Mesendoderm (in vitro differentiated cells): Measurements from ENCODE around the gene RYR2.

Source experiments
- DNase-seq: peaks from one replicate; pipeline ENCODE4 v3.0.0; 2013
- H2AK5ac ChIP-seq: 2 replicates; pipeline ENCODE4 v1.6.1; 2013; ENCODE audit warnings: low read length, inconsistent platforms
- H2BK120ac ChIP-seq: 2 replicates; pipeline ENCODE4 v1.6.1; 2013; ENCODE audit warnings: low read depth, mild to moderate bottlenecking, low read length, moderate library complexity, mixed read lengths
- H2BK15ac ChIP-seq: replicated peaks from 2 replicates; pipeline ENCODE4 v1.6.1; 2013; ENCODE audit warnings: low read depth, mild to moderate bottlenecking, moderate library complexity
- H2BK5ac ChIP-seq: 2 replicates; pipeline ENCODE4 v1.6.1; 2013; ENCODE audit warnings: low read length, inconsistent platforms
- H3K18ac ChIP-seq: 2 replicates; pipeline ENCODE4 v1.6.1; 2013; ENCODE audit warnings: mild to moderate bottlenecking, low read length, mixed read lengths
- H3K23ac ChIP-seq: one replicate; pipeline ENCODE4 v1.6.1; 2013; ENCODE audit warnings: low read length
- H3K27ac ChIP-seq: 2 replicates; pipeline ENCODE4 v1.5.1; 2013; ENCODE audit warnings: low read depth, mild to moderate bottlenecking, inconsistent platforms, low read length, moderate library complexity
- H3K27me3 ChIP-seq: 2 replicates; pipeline ENCODE4 v1.6.1; 2013; ENCODE audit warnings: low read length, control low read depth, mild to moderate bottlenecking, inconsistent platforms; ENCODE audit not compliant: insufficient read depth, poor library complexity
- H3K36me3 ChIP-seq: 2 replicates; pipeline ENCODE4 v1.6.1; 2013; ENCODE audit warnings: low read length, inconsistent platforms; ENCODE audit not compliant: control insufficient read depth, insufficient read depth
- H3K4ac ChIP-seq: one replicate; pipeline ENCODE4 v1.6.1; 2013; ENCODE audit warnings: low read depth, mild to moderate bottlenecking, low read length, moderate library complexity
- H3K4me1 ChIP-seq: 2 replicates; pipeline ENCODE4 v1.6.1; 2013; ENCODE audit warnings: low read depth, low read length, inconsistent platforms; ENCODE audit not compliant: control insufficient read depth
- H3K4me2 ChIP-seq: 2 replicates; pipeline ENCODE4 v1.6.1; 2013; ENCODE audit warnings: low read length
- H3K4me3 ChIP-seq: 2 replicates; pipeline ENCODE4 v1.5.1; 2013; ENCODE audit warnings: mild to moderate bottlenecking, low read length
- H3K56ac ChIP-seq: one replicate; pipeline ENCODE4 v1.6.1; 2013; ENCODE audit warnings: low read length
- H3K79me1 ChIP-seq: 2 replicates; pipeline ENCODE4 v1.6.1; 2013; ENCODE audit warnings: low read length, inconsistent platforms
- H3K79me2 ChIP-seq: 2 replicates; pipeline ENCODE4 v1.6.1; 2013; ENCODE audit warnings: mild to moderate bottlenecking, low read length; ENCODE audit not compliant: control insufficient read depth, insufficient read depth
- H3K9ac ChIP-seq: 2 replicates; pipeline ENCODE4 v1.6.1; 2013; ENCODE audit warnings: low read length, inconsistent platforms
- H4K5ac ChIP-seq: one replicate; pipeline ENCODE4 v1.6.1; 2013; ENCODE audit warnings: low read length
- H4K8ac ChIP-seq: one replicate; pipeline ENCODE4 v1.6.1; 2013; ENCODE audit warnings: low read depth, mild to moderate bottlenecking, control low read depth, low read length, moderate library complexity
- WGBS: extraction: QIAGEN DNeasy Blood & Tissue Kit; methylation state at CpG from one replicate; pipeline ENCODE4 v1.1.7; 2013; ENCODE audit warnings: low lambda C conversion rate, missing lambda C conversion rate; ENCODE audit not compliant: insufficient coverage; ENCODE audit errors: extremely low coverage; 5-methylcytosine and 5-hydroxymethylcytosine counted together

The RYR2 gene

DNA sequence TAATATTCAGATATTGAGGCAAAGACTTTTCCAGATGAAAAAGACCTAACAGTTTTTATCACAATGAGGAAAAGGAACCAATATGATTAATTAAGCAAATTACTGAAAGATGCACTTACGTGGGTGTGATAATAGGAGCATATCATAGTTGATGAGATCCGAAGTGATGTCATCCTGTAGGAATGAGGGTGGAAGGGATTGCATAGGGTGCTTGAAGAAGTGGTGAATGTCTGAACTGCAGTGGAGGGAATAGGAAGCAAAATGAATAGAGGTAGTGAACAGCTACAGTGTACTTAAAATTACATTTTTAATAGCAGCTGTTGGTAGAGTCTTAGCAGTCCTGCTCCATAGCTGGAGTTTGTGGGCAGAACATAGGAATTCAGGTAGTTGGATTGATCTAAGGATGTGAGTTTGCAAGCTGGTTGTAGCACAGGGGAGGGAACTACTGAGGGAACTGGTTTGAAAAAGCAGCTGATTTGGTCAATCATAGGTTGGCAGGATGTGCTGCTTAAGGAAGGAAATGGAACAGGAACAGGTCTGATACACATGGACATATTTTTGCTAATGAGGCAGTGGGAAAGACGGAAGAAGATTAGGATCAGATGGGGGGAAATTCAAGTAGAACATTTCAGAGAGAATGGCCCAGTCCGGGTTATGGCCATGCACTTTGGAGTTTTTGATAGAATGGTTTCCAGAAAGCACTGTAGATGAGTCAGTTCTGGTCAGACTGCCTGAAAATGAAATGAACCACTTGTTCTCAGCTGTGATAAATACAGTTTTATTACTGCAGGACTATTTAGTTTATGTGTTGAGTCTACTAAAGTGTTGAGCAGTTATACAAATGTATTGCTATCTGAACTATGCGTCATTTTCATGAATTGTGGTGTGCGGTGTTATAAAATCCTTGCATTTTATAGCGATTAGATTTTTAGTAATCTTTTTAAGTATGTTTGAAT is 155.8 kb downstream of the RYR2 start:
- no peak overlapping the region for H2AK5ac ChIP-seq
- no peak overlapping the region for H2BK120ac ChIP-seq
- peak; percentile 92 for DNase-seq
- H3K27me3 ChIP-seq: no peaks in the 10 kb centered on the region
- no peak overlapping the region for H3K23ac ChIP-seq
- H3K4me2 ChIP-seq: no peak overlapping the region
- 100% methylated on average over 2 of the region's 7 CpGs for WGBS
- H3K4me3 ChIP-seq: no peak overlapping the region
- no peak overlapping the region for H4K8ac ChIP-seq
- H2BK15ac ChIP-seq: no peak overlapping the region
- H3K79me1 ChIP-seq: no peaks in the 10 kb centered on the region
- H3K4me1 ChIP-seq: peaks cover 9% of the 10 kb centered on the region
- H3K36me3 ChIP-seq: no peaks in the 10 kb centered on the region
- peak overlapping the region; percentile 35 for H3K56ac ChIP-seq
- H3K79me2 ChIP-seq: peaks cover 3% of the 10 kb centered on the region
- peak overlapping the region; percentile 60 for H4K5ac ChIP-seq
- no peak overlapping the region for H3K27ac ChIP-seq
- no peak overlapping the region for H3K4ac ChIP-seq
- no peak overlapping the region for H3K9ac ChIP-seq
- no peak overlapping the region for H3K18ac ChIP-seq
- peak overlapping the region; percentile 12 for H2BK5ac ChIP-seq

DNA sequence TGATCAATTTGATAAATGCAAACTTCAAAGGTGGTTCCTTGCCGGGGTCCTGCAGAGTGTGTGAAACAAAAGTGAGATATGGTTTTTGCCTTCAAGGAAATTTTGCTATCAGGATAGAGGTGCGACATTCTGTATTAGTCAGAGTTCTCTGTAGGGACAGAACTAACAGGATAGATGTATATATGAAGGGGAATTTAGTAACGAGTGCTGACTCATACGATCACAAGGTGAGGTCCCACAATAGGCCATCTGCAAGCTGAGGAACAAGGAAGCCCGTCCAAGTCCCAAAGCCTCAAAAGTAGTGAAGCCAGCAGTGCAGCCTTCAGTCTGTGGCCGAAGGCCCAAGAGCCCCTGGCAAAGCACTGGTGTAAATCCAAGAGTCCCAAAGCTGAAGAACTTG is 157.0 kb downstream of the RYR2 start:
- Histone ChIP-seq H3K79me2 (peaks cover 4% of the 10 kb centered on the region), H3K27me3 (no peaks in the 10 kb centered on the region), H3K4me2 (no peak overlapping the region), H3K18ac (peak overlapping the region; percentile 41), H4K5ac (no peak overlapping the region), H2BK120ac (peak overlapping the region; percentile 1), H2BK15ac (no peak overlapping the region), H3K4me1 (peaks cover 9% of the 10 kb centered on the region), H2AK5ac (no peak overlapping the region), H3K9ac (no peak overlapping the region), H3K36me3 (no peaks in the 10 kb centered on the region), H3K23ac (no peak overlapping the region), H4K8ac (no peak overlapping the region), H3K4me3 (no peak overlapping the region), H3K56ac (peak overlapping the region; percentile 11), H3K4ac (peak overlapping the region; percentile 94), H3K79me1 (no peaks in the 10 kb centered on the region), H3K27ac (peak overlapping the region; percentile 69), H2BK5ac (no peak overlapping the region)
- peak; percentile 86 for DNase-seq
- no CpG with 5 or more reads among the region's 6 CpGs for WGBS

DNA sequence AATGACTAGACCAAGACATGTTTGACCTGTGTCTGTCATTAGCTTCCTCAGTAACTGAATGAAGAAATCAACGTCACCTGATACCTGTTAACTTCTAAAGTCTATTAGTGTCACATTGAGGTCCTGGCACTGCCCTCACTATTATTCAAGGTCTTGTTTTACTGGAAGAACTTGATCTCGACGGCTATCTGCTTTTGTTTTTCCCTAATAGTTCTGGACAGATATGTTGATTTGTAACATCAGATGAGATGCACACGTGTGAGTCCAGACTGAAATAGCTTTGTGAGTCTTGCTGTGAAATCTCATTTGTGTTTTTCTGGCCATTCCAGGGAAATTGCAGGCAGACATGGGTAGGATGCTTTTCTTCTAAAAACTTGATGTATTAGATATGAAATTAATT is 159.2 kb downstream of the RYR2 start:
- Histone ChIP-seq H3K36me3 (no peaks in the 10 kb centered on the region), H2BK15ac (no peak overlapping the region), H4K5ac (no peak overlapping the region), H3K4me1 (peaks cover 9% of the 10 kb centered on the region), H3K23ac (no peak overlapping the region), H3K4ac (no peak overlapping the region), H3K27me3 (no peaks in the 10 kb centered on the region), H2AK5ac (no peak overlapping the region), H3K56ac (peak overlapping the region; percentile 25), H2BK120ac (no peak overlapping the region), H3K79me1 (peaks cover 1% of the 10 kb centered on the region), H3K18ac (no peak overlapping the region), H3K9ac (no peak overlapping the region), H3K27ac (no peak overlapping the region), H4K8ac (no peak overlapping the region), H3K79me2 (peaks cover 4% of the 10 kb centered on the region), H3K4me3 (no peak overlapping the region), H2BK5ac (no peak overlapping the region), H3K4me2 (no peak overlapping the region)
- WGBS: no CpG with 5 or more reads among the region's 4 CpGs
- DNase-seq: no peak

DNA sequence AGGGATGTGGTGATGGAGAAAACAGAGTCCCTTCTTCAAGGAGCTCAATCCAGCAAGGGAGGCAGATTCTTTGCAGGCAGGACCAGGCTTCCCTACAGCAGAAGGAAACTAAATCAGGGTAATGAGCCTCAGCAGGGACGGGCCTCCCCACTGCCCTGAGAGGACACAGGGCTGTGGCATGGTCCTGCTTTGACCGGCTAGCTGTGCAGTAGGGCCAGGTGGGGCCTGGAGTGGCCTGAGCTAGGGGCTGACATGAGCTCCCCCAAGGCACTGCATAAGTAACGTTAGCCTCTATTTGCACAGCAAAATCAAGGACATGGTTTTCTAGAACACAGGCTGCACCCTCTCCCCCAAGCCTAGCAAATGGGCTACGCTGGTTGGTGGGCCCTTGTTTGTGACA is 162.9 kb downstream of the RYR2 start:
- peaks cover 1% of the 10 kb centered on the region for H3K79me1 ChIP-seq
- DNase-seq: no peak
- WGBS: no CpG with 5 or more reads among the region's 4 CpGs

DNA sequence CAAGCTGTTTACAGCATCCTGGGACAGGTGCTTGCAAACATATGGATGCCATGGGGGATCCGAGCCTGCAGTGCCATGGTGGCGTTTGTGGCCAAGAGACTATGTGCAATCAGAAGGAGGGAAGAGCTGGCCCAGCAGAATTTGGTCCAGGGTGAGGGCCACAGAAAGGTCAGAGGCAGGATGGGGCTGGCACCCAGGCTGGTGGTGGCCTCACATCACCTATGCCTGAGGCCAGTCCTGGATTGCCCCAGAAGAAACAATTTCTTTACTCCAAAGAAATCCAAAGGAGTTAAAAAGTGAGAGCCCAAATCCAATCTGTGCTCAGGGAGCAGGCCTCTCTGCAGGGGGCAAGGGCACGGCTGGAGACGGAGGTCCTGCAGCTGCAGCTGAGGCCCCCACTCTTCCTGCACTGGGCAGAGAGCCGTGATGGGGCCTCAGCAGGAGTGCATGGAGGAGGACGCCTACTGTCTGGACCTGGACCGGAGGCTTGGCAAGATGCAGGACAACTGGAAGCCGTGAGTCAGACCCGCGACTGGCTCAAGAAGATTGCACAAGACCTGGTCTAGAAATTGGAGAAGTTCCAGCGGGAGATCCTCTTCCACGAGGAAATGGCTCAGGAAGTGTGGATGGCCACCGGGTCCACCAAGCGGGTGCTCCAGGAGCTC is 163.5 kb downstream of the RYR2 start:
- H3K27ac ChIP-seq: no peak overlapping the region
- H3K4me3 ChIP-seq: no peak overlapping the region
- no peaks in the 10 kb centered on the region for H3K27me3 ChIP-seq
- H3K56ac ChIP-seq: no peak overlapping the region
- H2AK5ac ChIP-seq: no peak overlapping the region
- no peak overlapping the region for H3K18ac ChIP-seq
- H3K79me2 ChIP-seq: peaks cover 6% of the 10 kb centered on the region
- H3K4me1 ChIP-seq: peaks cover 3% of the 10 kb centered on the region
- H4K8ac ChIP-seq: no peak overlapping the region
- no CpG with 5 or more reads among the region's 14 CpGs for WGBS
- H4K5ac ChIP-seq: no peak overlapping the region
- no peak overlapping the region for H3K4ac ChIP-seq
- H3K79me1 ChIP-seq: peaks cover 1% of the 10 kb centered on the region
- H2BK120ac ChIP-seq: no peak overlapping the region
- no peak overlapping the region for H3K4me2 ChIP-seq
- no peak overlapping the region for H2BK15ac ChIP-seq
- no peak overlapping the region for H3K23ac ChIP-seq
- no peaks in the 10 kb centered on the region for H3K36me3 ChIP-seq
- no peak for DNase-seq
- no peak overlapping the region for H2BK5ac ChIP-seq
- no peak overlapping the region for H3K9ac ChIP-seq

More for the DNA sequence above, 162.9 kb downstream of the RYR2 start:
- H3K4ac ChIP-seq: no peak overlapping the region
- no peak overlapping the region for H3K4me2 ChIP-seq
- H2AK5ac ChIP-seq: no peak overlapping the region
- H3K79me2 ChIP-seq: peaks cover 4% of the 10 kb centered on the region
- H3K36me3 ChIP-seq: no peaks in the 10 kb centered on the region
- H3K4me3 ChIP-seq: no peak overlapping the region
- peaks cover 3% of the 10 kb centered on the region for H3K4me1 ChIP-seq
- H4K5ac ChIP-seq: no peak overlapping the region
- no peak overlapping the region for H2BK120ac ChIP-seq
- no peak overlapping the region for H3K27ac ChIP-seq
- no peak overlapping the region for H3K56ac ChIP-seq
- no peak overlapping the region for H3K18ac ChIP-seq
- no peak overlapping the region for H3K9ac ChIP-seq
- no peak overlapping the region for H3K23ac ChIP-seq
- no peak overlapping the region for H2BK15ac ChIP-seq
- H3K27me3 ChIP-seq: no peaks in the 10 kb centered on the region
- no peak overlapping the region for H2BK5ac ChIP-seq
- H4K8ac ChIP-seq: no peak overlapping the region
